HG03565 (cell line): ENCODE measurements around the gene DNM1.

Source experiments
- ATAC-seq: cut with Tn5 transposase; IDR thresholded peaks from one replicate; pipeline ENCODE4 v1.9.1; 2021; ENCODE audit warnings: mild to moderate bottlenecking, moderate library complexity; ENCODE audit not compliant: unreplicated experiment

DNM1 gene

GRCh38 chr9:128249908-128250838, 47.0 kb downstream of the DNM1 start:
- peak; percentile 80 for ATAC-seq

GRCh38 chr9:128250839-128251731, 47.9 kb downstream of the DNM1 start:
- no peak for ATAC-seq

- no peak for ATAC-seq
Measured at GRCh38 chr9:128251732-128252100, 48.5 kb downstream of the DNM1 start.

- no peak for ATAC-seq
Measured at GRCh38 chr9:128252317-128253139, 49.3 kb downstream of the DNM1 start.

- no peak for ATAC-seq
Measured at GRCh38 chr9:128253140-128253990, 50.2 kb downstream of the DNM1 start.

GRCh38 chr9:128253991-128254346, 50.8 kb downstream of the DNM1 start:
- no peak for ATAC-seq

GRCh38 chr9:128254362-128254761, 51.2 kb downstream of the DNM1 start:
- ATAC-seq: no peak

- ATAC-seq: no peak
Measured at GRCh38 chr9:128254855-128255759, 51.9 kb downstream of the DNM1 start.

- no peak for ATAC-seq
Measured at GRCh38 chr9:128257086-128257825, 54.1 kb downstream of the DNM1 start.

GRCh38 chr9:128257907-128258306, 54.7 kb downstream of the DNM1 start:
- ATAC-seq: no peak

- ATAC-seq: no peak
Measured at GRCh38 chr9:128258326-128258725, 55.1 kb downstream of the DNM1 start.

GRCh38 chr9:128259156-128259555, 56.0 kb downstream of the DNM1 start:
- ATAC-seq: no peak

- no peak for ATAC-seq
Measured at GRCh38 chr9:128260340-128260739, 57.2 kb downstream of the DNM1 start.

- no peak for ATAC-seq
Measured at GRCh38 chr9:128262687-128263086, 59.5 kb downstream of the DNM1 start.

- ATAC-seq: no peak
Measured at GRCh38 chr9:128265348-128265847, 62.2 kb downstream of the DNM1 start.

- no peak for ATAC-seq
Measured at GRCh38 chr9:128266868-128267590, 63.9 kb downstream of the DNM1 start.

GRCh38 chr9:128271112-128271511, 67.9 kb downstream of the DNM1 start:
- ATAC-seq: no peak
